IgD-negative memory B cell (primary cell): ENCODE data around the gene TENM3. TPM values are rescaled to one million over a fixed set of nuclear protein-coding genes. Genes with fewer than 3 reads are reported as not detected.
A peak's percentile ranks its signal among the peaks of the same experiment; 100 is the strongest.

ENCODE experiments used
- H3K27ac Mint-ChIP-seq, 3 donors: one replicate each; pipeline ENCODE4 v1.8.0; 2020 to 2022; ENCODE audit warnings: mild to moderate bottlenecking in 3 of 3, mixed read lengths in 3 of 3, moderate library complexity in 1 of 3
- H3K27me3 Mint-ChIP-seq: one replicate; pipeline ENCODE4 v1.8.0; 2021; ENCODE audit warnings: mixed read lengths
- H3K36me3 Mint-ChIP-seq: one replicate; pipeline ENCODE4 v1.8.0; 2020; ENCODE audit warnings: mild to moderate bottlenecking, mixed read lengths
- H3K4me1 Mint-ChIP-seq, 3 donors: one replicate each; pipeline ENCODE4 v1.8.0; 2020 to 2022; ENCODE audit warnings: mixed read lengths in 3 of 3, mild to moderate bottlenecking in 1 of 3
- H3K4me3 Mint-ChIP-seq, 4 donors: one replicate each; pipeline ENCODE4 v1.8.0; 2020 to 2022; ENCODE audit warnings: mild to moderate bottlenecking in 4 of 4, mixed read lengths in 4 of 4, moderate library complexity in 3 of 4
- H3K9me3 Mint-ChIP-seq, 3 donors: one replicate each; pipeline ENCODE4 v1.8.0; 2020 to 2021; ENCODE audit warnings: mixed read lengths in 3 of 3, mild to moderate bottlenecking in 1 of 3
- polyA plus RNA-seq: library from polyadenylated mRNA; unstranded; fragments of 300-500 nt; fragmentation: Illumina TruSeq; gene quantifications from one replicate; pipeline ENCODE4 v1.2.3, GENCODE V29; 2021

The TENM3 gene
- polyA plus RNA-seq, 1 donor from 2014 or later = not detected

DNA sequence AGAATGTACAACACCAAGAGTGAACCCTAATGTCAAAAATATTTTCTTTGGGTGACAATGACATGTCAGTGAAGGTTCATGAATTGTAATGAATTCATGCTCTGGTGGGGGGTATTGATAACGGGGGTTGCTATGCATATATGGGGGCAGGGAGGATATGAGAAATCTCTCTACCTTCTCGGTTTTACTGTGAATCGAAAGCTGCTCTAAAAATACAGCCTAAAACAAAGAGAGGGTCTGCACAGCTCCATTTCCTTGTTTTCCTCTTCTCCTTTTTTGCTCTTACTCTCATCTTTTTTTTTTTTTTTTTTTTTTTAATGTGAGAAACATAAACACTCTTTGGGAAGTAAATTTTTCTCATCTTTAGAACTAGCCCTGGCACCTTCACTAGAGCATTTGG lies 588.2 kb downstream of the TENM3 start:
- Mint-ChIP-seq H3K36me3 (no peaks in the 10 kb centered on the region), H3K9me3 (peaks cover 0 to 3% (median 0%) of the 10 kb centered on the region in 3 donors), H3K4me3 (no peak overlapping the region), H3K27me3 (peaks cover 48% of the 10 kb centered on the region), H3K27ac (no peak overlapping the region), H3K4me1 (peaks cover 0 to 2% (median 0%) of the 10 kb centered on the region in 3 donors)

DNA sequence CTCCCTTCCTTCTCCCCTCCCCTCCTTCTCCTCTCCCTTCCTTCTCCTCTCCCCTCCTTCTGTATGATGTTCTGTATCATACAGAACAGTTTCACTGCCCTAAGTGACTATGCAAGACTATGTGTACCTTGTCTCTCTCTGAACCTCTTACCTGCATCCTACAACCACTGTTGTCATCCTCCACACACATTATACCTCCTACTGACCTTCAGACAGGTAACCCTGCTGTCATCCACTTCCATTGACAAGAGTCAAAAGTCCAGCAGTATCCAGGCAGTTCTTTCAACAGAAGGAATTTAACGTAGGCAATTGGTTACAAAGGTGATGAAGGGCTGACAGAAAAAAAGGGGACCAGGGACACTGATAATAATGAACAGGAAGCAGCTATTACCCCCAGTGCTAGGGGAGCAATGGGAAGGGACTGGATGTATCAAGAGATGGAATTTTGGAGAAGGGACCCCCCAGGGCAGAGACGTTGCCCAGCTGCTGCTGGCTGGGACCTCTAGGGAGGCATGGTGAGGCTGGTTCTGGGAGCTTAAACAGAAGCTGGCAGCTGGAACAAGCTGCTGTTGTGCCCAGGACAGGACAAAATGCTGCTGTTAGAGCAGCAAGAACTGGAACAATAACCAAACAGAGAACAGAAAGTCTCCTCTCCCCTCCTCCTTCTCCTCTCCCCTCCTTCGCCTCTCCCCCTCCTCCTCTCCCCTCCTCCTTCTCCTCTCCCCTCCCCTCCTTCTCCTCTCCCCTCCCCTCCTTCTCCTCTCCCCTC lies 589.3 kb downstream of the TENM3 start:
- Mint-ChIP-seq H3K4me3 (peak overlapping the region in 1 of 4 donors; percentile 2), H3K27me3 (peaks cover 52% of the 10 kb centered on the region), H3K4me1 (peaks cover 0 to 2% (median 0%) of the 10 kb centered on the region in 3 donors), H3K9me3 (peaks cover 0 to 3% (median 2%) of the 10 kb centered on the region in 3 donors), H3K27ac (peak overlapping the region in 1 of 3 donors; percentile 9), H3K36me3 (no peaks in the 10 kb centered on the region)

- H3K9me3 Mint-ChIP-seq = peaks cover 0 to 3% (median 2%) of the 10 kb centered on the region in 3 donors
- no peak overlapping the region for H3K4me3 Mint-ChIP-seq
- peaks cover 46% of the 10 kb centered on the region for H3K27me3 Mint-ChIP-seq
- H3K36me3 Mint-ChIP-seq = no peaks in the 10 kb centered on the region
- H3K27ac Mint-ChIP-seq = no peak overlapping the region
- H3K4me1 Mint-ChIP-seq = peaks cover 0 to 2% (median 0%) of the 10 kb centered on the region in 3 donors
These were observed 592.0 kb downstream of the TENM3 start for GRCh38 chr4:182835006-182835740.

- Mint-ChIP-seq H3K36me3 (no peaks in the 10 kb centered on the region), H3K27ac (no peak overlapping the region), H3K27me3 (peaks cover 44% of the 10 kb centered on the region), H3K4me1 (peaks cover 0 to 2% (median 0%) of the 10 kb centered on the region in 3 donors), H3K9me3 (peaks cover 0 to 2% (median 0%) of the 10 kb centered on the region in 3 donors), H3K4me3 (no peak overlapping the region)
These were observed 594.6 kb downstream of the TENM3 start for GRCh38 chr4:182837831-182838230.

DNA sequence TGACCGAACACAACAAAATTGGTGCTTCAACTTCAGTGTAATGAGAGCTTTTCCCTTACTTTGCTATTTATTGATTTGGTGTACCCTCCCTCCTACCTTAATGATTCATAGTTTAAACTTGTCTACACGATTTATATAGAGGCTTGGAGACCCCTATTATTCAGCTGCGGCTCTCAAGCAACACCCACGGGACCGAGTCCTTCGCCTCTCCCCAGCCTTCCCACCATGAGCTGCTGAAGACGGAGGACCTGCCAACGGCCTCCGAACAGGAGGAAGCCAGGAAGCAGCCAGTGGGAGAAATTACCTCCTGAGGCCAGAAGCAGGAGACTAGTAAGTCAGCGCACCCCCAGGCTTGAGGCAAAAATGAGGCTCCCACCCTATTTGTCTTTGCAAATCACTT lies 595.3 kb downstream of the TENM3 start:
- Mint-ChIP-seq H3K27ac (no peak overlapping the region), H3K4me1 (peaks cover 0 to 2% (median 0%) of the 10 kb centered on the region in 3 donors), H3K9me3 (peaks cover 0 to 2% (median 0%) of the 10 kb centered on the region in 3 donors), H3K36me3 (no peaks in the 10 kb centered on the region), H3K4me3 (no peak overlapping the region), H3K27me3 (peaks cover 44% of the 10 kb centered on the region)

DNA sequence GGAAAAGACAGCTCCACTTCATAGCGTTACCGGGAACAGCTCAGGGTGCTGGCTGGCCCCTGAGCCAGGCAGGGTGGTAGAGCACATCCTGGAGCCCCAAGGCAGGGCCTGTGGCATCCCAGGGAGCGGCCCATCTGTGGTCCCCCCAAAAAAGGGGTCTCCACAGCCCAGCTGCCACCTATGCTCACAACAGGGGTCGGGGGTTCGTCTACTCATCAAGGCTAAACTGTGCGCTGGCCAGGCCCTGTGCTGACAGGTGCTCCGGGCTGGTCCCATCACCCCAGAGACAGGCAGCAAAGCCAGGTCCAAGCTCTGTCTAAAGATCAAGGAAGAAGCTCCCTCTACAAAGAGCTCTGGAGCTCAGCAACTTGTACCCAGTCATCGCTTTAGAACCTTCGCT lies 596.1 kb downstream of the TENM3 start:
- Mint-ChIP-seq H3K27me3 (peaks cover 44% of the 10 kb centered on the region), H3K9me3 (peaks cover 0 to 2% (median 0%) of the 10 kb centered on the region in 3 donors)

DNA sequence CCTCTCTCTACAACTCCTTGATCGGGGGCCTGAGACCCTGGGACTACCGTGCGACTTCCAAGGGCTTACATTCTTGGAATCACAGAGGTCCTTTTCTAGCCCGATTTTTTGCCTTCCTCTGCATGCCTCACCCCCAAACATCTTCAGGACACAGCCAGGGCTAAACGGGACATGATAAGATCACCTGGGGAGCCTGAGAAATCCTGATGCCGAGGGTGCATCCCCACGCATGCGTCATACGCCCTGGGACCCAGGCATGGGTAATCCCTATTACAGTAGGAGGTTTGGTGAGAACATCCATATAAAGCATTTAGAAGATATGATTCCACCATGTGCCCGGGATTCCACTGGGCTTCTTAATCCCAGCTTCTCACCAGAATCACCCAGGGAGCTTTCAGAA lies 596.9 kb downstream of the TENM3 start:
- Mint-ChIP-seq H3K4me1 (peaks cover 0 to 2% (median 0%) of the 10 kb centered on the region in 3 donors), H3K27me3 (peaks cover 42% of the 10 kb centered on the region), H3K27ac (peak overlapping the region in 1 of 3 donors; percentile 76), H3K36me3 (no peaks in the 10 kb centered on the region), H3K9me3 (peaks cover 0 to 2% (median 0%) of the 10 kb centered on the region in 3 donors), H3K4me3 (no peak overlapping the region)

More for the DNA sequence above, 596.1 kb downstream of the TENM3 start:
- no peak overlapping the region for H3K27ac Mint-ChIP-seq
- H3K4me1 Mint-ChIP-seq = peaks cover 0 to 2% (median 0%) of the 10 kb centered on the region in 3 donors
- H3K36me3 Mint-ChIP-seq = no peaks in the 10 kb centered on the region
- no peak overlapping the region for H3K4me3 Mint-ChIP-seq

- Mint-ChIP-seq H3K27me3 (peaks cover 25% of the 10 kb centered on the region), H3K36me3 (no peaks in the 10 kb centered on the region), H3K4me3 (no peak overlapping the region), H3K27ac (no peak overlapping the region), H3K4me1 (no peaks in the 10 kb centered on the region), H3K9me3 (peaks cover 0 to under 1% (median 0%) of the 10 kb centered on the region in 3 donors)
These were observed 599.0 kb downstream of the TENM3 start for GRCh38 chr4:182842104-182842600.

DNA sequence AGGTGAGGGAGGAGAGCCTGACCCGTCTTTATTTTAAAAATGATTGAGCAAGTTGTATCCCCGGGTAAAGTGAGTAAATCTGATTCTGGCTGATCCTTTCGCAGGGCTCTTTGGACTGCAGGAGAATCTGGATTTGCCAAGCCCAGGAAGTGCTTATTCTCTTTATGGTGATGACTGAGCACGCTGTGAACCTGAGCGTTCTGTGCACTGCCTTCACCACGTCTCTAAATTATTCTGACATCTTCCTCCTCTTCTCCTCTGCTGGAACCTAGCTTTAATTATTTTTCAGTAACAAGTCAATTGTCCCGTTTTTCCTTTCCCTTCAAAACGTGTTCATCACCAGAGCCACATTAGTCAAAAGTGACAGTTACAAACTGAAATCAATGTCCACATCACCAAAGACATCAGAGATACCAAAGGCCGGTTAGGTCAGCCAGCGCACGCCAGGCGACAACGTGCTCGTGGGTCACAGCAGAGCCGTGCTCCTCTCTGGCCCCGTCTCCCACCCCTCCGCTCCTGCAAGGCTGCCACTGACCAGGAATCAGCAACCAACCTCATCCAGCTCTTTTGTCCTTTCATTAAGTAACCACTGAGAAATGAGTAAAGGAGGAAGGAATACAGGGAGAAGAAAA lies 599.7 kb downstream of the TENM3 start:
- Mint-ChIP-seq H3K27me3 (peaks cover 19% of the 10 kb centered on the region), H3K4me3 (no peak overlapping the region)

DNA sequence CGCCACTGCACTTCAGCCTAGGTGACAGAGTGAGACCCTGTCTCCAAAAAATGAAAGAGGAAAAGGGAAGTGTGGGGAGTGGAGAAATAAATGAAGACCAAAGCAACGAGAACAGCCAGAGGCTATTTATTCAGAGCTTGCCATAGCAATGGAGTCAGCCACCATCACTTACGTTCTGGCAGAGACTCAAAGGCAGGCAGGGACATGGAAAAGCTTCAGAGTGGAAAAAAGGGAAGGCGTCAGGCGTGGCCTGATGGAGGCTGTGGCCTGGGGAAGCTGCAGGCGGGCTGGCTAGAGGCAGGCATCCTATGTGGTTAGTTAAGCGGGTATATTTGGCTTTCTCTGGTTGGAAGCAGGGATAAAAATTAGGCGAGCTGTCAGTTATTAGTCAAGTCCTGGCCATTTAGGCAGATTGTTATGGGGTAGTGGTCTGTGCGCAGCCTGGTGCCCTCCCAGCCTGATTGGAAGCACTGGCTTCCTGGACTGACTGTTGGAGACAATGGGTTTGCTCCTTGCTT lies 600.7 kb downstream of the TENM3 start:
- H3K27me3 Mint-ChIP-seq = peaks cover 14% of the 10 kb centered on the region
- no peak overlapping the region for H3K4me3 Mint-ChIP-seq
- peak overlapping the region in 1 of 3 donors; percentile 17 for H3K27ac Mint-ChIP-seq
- no peaks in the 10 kb centered on the region for H3K36me3 Mint-ChIP-seq
- H3K4me1 Mint-ChIP-seq = no peaks in the 10 kb centered on the region
- no peaks in the 10 kb centered on the region for H3K9me3 Mint-ChIP-seq

More for the DNA sequence above, 599.7 kb downstream of the TENM3 start:
- Mint-ChIP-seq H3K27ac (no peak overlapping the region), H3K9me3 (no peaks in the 10 kb centered on the region), H3K4me1 (no peaks in the 10 kb centered on the region), H3K36me3 (no peaks in the 10 kb centered on the region)

DNA sequence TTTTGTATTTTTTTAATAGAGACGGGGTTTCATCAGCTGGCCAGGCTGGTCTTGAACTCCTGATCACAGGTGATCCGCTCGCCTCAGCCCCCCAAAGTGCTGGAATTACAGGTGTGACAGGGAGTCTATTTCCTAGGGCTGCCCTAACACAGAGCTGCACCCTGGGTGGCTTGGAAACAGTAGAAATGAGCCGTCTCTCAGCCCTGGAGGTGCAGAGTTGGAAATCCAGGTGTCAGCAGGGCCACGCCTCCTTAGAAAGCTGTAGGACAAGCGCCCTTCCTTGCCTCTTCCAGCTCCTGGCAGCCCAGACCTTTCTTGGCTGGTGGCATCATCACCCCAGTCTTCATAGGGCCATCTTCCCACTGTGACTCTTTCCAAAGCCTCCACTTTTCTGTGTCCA lies 602.4 kb downstream of the TENM3 start:
- Mint-ChIP-seq H3K27me3 (peaks cover 10% of the 10 kb centered on the region), H3K27ac (no peak overlapping the region), H3K4me3 (no peak overlapping the region), H3K9me3 (no peaks in the 10 kb centered on the region), H3K4me1 (no peaks in the 10 kb centered on the region), H3K36me3 (no peaks in the 10 kb centered on the region)

DNA sequence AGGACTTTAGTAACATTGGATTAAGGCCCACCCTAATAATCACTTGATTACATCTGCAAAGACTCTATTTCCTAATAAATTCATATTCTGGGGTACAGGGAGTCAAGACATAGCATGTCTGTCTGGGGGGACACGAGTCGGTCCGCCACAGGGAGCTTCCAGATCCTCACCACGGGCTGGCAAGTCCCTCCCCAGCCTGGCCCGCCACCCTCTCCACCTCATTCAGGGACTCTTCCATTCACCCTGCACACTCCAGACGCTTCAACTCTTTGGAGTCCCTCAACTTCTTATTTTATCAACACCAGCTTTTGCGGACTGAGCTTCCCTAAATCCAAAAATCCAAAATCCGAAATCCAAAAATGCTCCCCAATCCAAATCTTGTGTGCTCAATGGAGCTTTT lies 602.8 kb downstream of the TENM3 start:
- Mint-ChIP-seq H3K4me1 (no peaks in the 10 kb centered on the region), H3K27ac (no peak overlapping the region), H3K4me3 (no peak overlapping the region), H3K27me3 (peaks cover 8% of the 10 kb centered on the region), H3K9me3 (no peaks in the 10 kb centered on the region), H3K36me3 (no peaks in the 10 kb centered on the region)

DNA sequence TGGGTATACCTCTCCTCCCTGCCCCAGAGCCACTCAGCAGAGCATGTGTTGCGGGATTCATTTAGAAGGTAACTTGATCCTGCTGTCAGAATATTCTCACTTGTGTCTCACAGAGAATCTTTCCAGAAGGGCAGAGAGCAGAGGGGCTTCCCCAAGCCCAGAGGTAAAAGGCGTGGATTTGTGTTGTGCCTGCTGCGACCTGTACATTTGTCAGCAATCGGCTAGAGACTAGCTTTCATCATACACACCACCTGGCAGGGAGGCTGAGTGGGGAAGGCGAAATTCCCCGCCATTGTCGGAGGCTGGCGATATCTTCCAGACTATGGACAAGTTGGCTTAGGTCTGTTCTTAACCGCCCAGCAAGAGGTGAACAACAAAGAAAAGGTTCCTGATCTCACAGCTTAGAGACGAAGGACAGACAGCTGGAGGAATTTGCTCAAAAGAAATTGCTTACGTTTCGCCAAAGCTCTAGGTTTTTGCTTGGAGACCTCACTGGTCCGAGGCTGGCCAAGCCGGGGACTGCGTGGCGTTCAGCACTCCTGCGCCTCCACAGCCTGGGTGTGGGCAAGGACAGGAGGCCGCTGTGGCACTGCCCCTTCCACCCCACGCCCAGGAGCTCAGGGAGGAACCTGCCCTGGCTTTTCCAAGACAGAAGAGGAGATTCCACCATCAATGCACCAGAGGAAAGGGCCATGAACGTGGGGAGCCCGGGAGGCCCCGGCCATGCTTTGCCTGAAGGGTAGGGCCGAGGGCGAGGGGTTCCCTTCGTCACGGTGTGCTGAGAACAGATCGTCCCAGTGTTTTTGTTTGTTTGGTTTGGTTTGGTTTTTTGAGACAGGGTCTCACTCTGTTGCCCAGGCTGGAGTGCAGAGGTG lies 604.6 kb downstream of the TENM3 start:
- Mint-ChIP-seq H3K4me1 (no peaks in the 10 kb centered on the region), H3K27ac (no peak overlapping the region), H3K27me3 (peaks cover 2% of the 10 kb centered on the region), H3K9me3 (peaks cover 0 to 3% (median 1%) of the 10 kb centered on the region in 3 donors), H3K36me3 (peaks cover 2% of the 10 kb centered on the region), H3K4me3 (no peak overlapping the region)

DNA sequence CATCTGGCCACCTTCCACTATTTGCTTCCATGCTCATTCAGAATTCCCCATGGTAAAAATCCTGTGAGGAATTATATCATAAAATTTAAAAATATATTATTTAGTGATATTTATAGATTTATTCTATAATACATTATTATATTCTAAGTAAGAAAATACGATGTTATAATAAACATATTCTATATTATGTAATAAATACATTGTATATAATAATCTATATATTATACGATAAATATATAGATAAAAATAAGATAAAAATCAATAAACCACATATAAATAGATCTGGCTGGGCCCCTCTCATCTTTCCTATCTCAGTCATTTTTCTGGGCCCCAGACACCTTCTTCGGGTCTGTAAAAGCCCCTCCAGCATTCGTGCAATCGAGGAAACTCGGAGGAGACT lies 605.5 kb downstream of the TENM3 start:
- Mint-ChIP-seq H3K36me3 (peaks cover 2% of the 10 kb centered on the region), H3K27me3 (peaks cover 2% of the 10 kb centered on the region), H3K4me1 (no peaks in the 10 kb centered on the region), H3K27ac (no peak overlapping the region), H3K9me3 (peaks cover 0 to 3% (median 1%) of the 10 kb centered on the region in 3 donors), H3K4me3 (no peak overlapping the region)
